Measurements from ENCODE around the gene RND2.
A peak's percentile ranks its signal among the peaks of the same experiment; 100 is the strongest.
"Not testable (repeated sequence)": the region's sequence is repeated elsewhere in the genome, so short reads cannot be mapped to it uniquely, and the experiment has no call there.

Gene RND2, protein sequence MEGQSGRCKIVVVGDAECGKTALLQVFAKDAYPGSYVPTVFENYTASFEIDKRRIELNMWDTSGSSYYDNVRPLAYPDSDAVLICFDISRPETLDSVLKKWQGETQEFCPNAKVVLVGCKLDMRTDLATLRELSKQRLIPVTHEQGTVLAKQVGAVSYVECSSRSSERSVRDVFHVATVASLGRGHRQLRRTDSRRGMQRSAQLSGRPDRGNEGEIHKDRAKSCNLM

DNA sequence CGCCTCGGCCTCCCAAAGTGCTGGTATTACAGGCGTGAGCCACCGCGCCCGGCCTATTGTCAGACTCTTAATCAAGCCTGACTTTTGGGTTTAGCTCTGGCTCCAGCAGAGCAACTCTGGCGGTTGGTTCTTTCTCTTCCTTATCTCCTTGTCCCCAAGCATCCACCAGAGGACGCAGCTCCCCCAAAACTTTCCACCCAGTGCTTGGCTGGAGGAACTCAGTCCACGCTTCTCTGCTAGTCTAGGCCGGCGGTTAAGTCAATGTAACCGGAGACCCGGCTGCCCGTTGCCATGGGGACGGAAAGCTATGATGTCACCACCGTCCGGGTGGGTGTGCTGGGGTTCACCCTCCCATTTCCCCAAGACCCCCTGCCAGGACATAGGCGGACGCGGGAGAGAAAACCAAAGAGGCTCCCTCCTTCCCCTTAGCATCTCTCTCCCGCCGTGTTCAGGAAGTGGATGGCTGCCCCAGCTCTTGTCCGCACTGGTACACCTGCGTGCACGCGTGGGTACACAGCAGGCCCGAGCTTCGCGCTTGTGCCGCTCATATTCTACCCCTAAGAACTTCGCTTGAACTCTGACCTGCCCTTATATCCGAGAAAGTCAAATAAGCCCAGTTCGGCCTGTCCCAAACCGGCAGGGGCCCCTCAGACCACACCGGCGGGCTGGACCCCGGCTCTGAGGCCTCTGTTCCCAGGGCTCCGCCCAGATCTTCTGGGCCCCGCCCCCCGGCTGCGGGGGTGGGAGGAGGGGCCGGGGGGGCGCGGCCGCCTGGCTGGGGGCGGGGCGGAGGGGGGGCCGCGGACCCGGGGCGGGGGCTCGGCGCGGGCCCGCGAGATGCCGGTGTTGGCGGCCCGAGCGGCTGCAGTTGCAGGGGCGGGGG, at the start of gene RND2:
TSS of gene RND2 (plus strand) at position 825 of the 883 bp plus-strand sequence. CDS start 117 bp downstream, outside the sequence.
- Histone ChIP-seq H3K27ac (ENCODE audit: low read length) (peak within 1 kb of the TSS; percentile 51; the same call in 1 of the 2 replicates), H3K4me3 (ENCODE audit: low read depth in 1 of 2, low read length in 2 of 2) (peak within 1 kb of the TSS; percentile 28 to 69; a peak in 3 of 4 replicates), H2AFZ (ENCODE audit: low read depth, low read length) (peak within 1 kb of the TSS; percentile 76)

DNA sequence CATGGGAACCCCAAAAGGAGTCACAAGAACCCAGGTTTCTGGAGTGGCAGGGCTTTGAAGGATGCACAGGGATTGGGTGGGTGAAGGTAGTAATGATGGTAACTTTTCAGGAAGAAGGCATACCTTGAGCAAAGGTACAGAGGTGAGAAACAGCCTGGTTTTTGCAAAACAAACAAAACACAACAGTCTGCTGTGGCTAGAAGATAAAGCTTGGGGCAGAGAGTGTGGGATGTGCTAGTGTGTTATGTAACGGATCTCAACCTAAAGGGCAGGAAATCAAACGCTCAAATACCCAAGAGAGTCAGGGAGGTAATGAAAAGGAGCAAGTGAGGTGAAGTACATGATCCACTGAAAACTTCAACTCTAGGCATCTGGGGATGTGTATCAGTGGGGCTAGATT, 49.8 kb upstream of the RND2 start:
- Histone ChIP-seq H3K27me3 (ENCODE audit: insufficient read depth, low read length, poor library complexity) (no peaks in the 10 kb centered on the region), H3K4me2 (ENCODE audit: insufficient read depth, low read length) (no peak overlapping the region)

More for the DNA sequence above, at the start of gene RND2:
- ATAC-seq (ENCODE audit: insufficient read depth, low read depth) (peak; percentile 62), DNase-seq (peak; percentile 84)
- no peak for TF ChIP-seq EZH2 (IDR thresholded peaks at IDR 0.05; ENCODE audit: borderline replicate concordance, low read depth, low read length, severe bottlenecking)
- TF ChIP-seq, protein P1, sequence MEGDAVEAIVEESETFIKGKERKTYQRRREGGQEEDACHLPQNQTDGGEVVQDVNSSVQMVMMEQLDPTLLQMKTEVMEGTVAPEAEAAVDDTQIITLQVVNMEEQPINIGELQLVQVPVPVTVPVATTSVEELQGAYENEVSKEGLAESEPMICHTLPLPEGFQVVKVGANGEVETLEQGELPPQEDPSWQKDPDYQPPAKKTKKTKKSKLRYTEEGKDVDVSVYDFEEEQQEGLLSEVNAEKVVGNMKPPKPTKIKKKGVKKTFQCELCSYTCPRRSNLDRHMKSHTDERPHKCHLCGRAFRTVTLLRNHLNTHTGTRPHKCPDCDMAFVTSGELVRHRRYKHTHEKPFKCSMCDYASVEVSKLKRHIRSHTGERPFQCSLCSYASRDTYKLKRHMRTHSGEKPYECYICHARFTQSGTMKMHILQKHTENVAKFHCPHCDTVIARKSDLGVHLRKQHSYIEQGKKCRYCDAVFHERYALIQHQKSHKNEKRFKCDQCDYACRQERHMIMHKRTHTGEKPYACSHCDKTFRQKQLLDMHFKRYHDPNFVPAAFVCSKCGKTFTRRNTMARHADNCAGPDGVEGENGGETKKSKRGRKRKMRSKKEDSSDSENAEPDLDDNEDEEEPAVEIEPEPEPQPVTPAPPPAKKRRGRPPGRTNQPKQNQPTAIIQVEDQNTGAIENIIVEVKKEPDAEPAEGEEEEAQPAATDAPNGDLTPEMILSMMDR (IDR thresholded peaks at IDR 0.05; ENCODE audit: borderline replicate concordance, extremely low read depth, low read length, poor library complexity, severe bottlenecking) = peak; percentile 76
- no peaks in the 10 kb centered on the region for H4K20me1 ChIP-seq (ENCODE audit: insufficient read depth, low read length)
- no peaks in the 10 kb centered on the region for H3K79me2 ChIP-seq (ENCODE audit: insufficient read depth, low read length)
- H3K27me3 ChIP-seq (ENCODE audit: insufficient read depth, low read length, poor library complexity) = peaks cover 6% of the 10 kb centered on the region
- H3K4me1 ChIP-seq (ENCODE audit: insufficient read depth, low read length) = peaks cover 33% of the 10 kb centered on the region
- H3K9ac ChIP-seq (ENCODE audit: low read depth, low read length) = peak within 1 kb of the TSS; percentile 63
- peak within 1 kb of the TSS; percentile 96 for H3K4me2 ChIP-seq (ENCODE audit: insufficient read depth, low read length)
- H3K36me3 ChIP-seq (ENCODE audit: insufficient read depth, low read length) = no peaks in the 10 kb centered on the region
- H3K9me3 ChIP-seq (ENCODE audit: insufficient read depth, low read length, severe bottlenecking) = no peaks in the 10 kb centered on the region

DNA sequence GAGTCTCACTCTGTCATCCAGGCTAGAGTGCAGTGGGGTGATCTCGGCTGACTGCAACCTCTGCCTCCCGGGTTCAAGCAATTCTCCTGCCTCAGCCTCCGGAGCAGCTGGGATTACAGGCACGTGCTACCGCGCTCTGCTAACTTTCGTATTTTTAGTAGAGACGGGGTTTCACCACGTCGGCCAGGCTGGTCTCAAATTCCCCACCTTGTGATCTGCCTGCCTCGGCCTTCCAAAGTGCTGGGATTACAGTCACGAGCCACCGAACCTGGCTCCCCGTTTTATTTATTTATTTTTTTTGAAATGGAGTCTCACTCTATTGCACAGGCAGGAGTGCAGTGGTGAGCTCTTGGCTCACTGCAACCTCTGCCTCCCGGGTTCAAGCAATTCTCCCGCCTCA, 49.3 kb upstream of the RND2 start:
- not testable (repeated sequence) for H3K4me1 ChIP-seq (ENCODE audit: insufficient read depth, low read length); ATAC-seq (ENCODE audit: insufficient read depth, low read depth); DNase-seq; H2AFZ ChIP-seq (ENCODE audit: low read depth, low read length); H3K27me3 ChIP-seq (ENCODE audit: insufficient read depth, low read length, poor library complexity); H3K36me3 ChIP-seq (ENCODE audit: insufficient read depth, low read length); H3K27ac ChIP-seq (ENCODE audit: low read length); H3K9ac ChIP-seq (ENCODE audit: low read depth, low read length); H3K4me3 ChIP-seq (ENCODE audit: low read depth in 1 of 2, low read length in 2 of 2); H3K4me2 ChIP-seq (ENCODE audit: insufficient read depth, low read length); H3K79me2 ChIP-seq (ENCODE audit: insufficient read depth, low read length); H4K20me1 ChIP-seq (ENCODE audit: insufficient read depth, low read length)
- peaks cover 10% of the 10 kb centered on the region for H3K9me3 ChIP-seq (ENCODE audit: insufficient read depth, low read length, severe bottlenecking)

More for the DNA sequence above, 49.8 kb upstream of the RND2 start:
- H3K79me2 ChIP-seq (ENCODE audit: insufficient read depth, low read length) = 0 out of 2 replicates have a peak, but pooled peaks cover 2% of the 10 kb centered on the region
- H3K4me1 ChIP-seq (ENCODE audit: insufficient read depth, low read length) = peaks cover 7% of the 10 kb centered on the region
- H3K36me3 ChIP-seq (ENCODE audit: insufficient read depth, low read length) = no peaks in the 10 kb centered on the region
- no peak for DNase-seq
- no peak overlapping the region for H3K4me3 ChIP-seq (ENCODE audit: low read depth in 1 of 2, low read length in 2 of 2)
- no peak overlapping the region for H2AFZ ChIP-seq (ENCODE audit: low read depth, low read length)
- H3K27ac ChIP-seq (ENCODE audit: low read length) = no peak overlapping the region
- no peaks in the 10 kb centered on the region for H4K20me1 ChIP-seq (ENCODE audit: insufficient read depth, low read length)
- ATAC-seq (ENCODE audit: insufficient read depth, low read depth) = no peak
- no peak overlapping the region for H3K9ac ChIP-seq (ENCODE audit: low read depth, low read length)
- H3K9me3 ChIP-seq (ENCODE audit: insufficient read depth, low read length, severe bottlenecking) = peaks cover 10% of the 10 kb centered on the region
- TF ChIP-seq, protein P1 (IDR thresholded peaks at IDR 0.05; ENCODE audit: borderline replicate concordance, extremely low read depth, low read length, poor library complexity, severe bottlenecking) = no peak
- no peak for TF ChIP-seq EZH2 (IDR thresholded peaks at IDR 0.05; ENCODE audit: borderline replicate concordance, low read depth, low read length, severe bottlenecking)

Measured in DND-41 (cell line).